Measurements from ENCODE around the gene SAP30BP. TPM values are rescaled to one million over a fixed set of nuclear protein-coding genes. Genes with fewer than 3 reads are reported as not detected.

The SAP30BP gene
- total RNA-seq, 1 experiment from 2014 or later = 26.5 TPM

DNA sequence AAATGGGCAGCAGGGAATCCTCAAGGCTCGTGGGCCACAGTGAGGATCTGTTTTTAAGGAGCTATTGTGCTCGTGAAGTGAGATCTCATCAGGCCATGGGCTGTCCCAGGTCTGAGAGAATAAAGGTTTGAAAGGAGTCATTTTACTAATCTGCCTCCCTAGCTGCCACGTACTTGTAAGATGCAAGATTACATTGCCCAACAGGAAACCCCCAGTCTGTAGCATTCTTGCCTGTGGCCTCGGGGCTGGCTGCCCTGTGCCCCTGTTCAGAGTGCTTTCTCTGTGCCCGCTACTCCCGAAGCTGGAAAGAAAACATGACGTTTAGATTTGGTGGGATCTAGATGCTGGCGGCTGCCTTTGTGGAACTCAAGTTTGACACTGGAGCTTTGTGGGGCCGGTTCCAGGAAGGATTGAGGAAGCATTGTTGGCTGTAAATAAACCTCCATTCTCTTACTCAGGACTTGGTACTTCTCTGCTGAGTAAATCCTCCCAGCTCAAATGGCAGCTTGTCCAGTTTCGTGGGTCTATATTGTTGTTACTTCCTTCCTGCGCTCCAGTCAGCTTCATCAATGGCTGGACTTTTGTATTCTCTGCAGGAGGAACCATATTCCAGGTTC, 21.2 kb downstream of the SAP30BP start:
- Histone ChIP-seq H3K9me2 (replicated peaks; ENCODE audit: insufficient read depth, low read length) (no peaks in the 10 kb centered on the region), H3K27ac (ENCODE audit: low read length) (no peak overlapping the region), H3K9ac (ENCODE audit: low read length) (no peak overlapping the region), H3K4me1 (ENCODE audit: low read length) (peaks cover 5% of the 10 kb centered on the region; the same call in 1 of the 2 replicates), H4K20me1 (ENCODE audit: insufficient read depth, low read depth, low read length) (peaks cover 10% of the 10 kb centered on the region; the same call in 1 of the 2 replicates), H3K4me3 (ENCODE audit: low read length) (no peak overlapping the region), H3K27me3 (ENCODE audit: low read length) (no peaks in the 10 kb centered on the region), H3K79me2 (ENCODE audit: low read length) (peaks cover 85% of the 10 kb centered on the region), H3K36me3 (ENCODE audit: insufficient read depth, low read length) (0 out of 2 replicates have a peak, but pooled peaks cover 5% of the 10 kb centered on the region), H2AFZ (ENCODE audit: low read length) (no peak overlapping the region), H3K4me2 (ENCODE audit: low read depth, low read length, poor library complexity, severe bottlenecking) (no peak overlapping the region), H3K9me3 (ENCODE audit: low read length) (no peaks in the 10 kb centered on the region)
- DNase-seq = no peak

DNA sequence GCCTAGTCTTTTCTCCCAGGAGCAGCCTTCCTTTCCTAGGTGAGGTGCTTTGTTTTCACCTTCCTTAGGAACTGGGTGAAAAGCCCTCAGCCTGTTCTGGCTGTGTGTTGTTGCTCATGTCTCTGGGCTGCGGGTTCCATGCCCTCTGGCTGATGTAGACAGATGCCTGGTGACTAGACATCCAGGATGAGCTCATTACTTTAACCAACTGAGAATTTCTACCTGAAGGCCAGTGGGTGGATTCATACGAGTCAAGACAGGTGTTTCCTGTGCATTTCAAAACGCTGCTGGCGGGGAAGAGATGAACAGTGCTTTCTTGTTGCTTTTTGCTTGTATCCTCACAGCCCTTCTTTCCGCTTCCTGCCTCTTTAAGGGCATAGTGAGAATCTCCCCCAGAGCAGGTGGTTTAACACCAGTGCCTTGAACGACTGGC, 22.3 kb downstream of the SAP30BP start:
- H3K9ac ChIP-seq (ENCODE audit: low read length) = no peak overlapping the region
- H3K4me2 ChIP-seq (ENCODE audit: low read depth, low read length, poor library complexity, severe bottlenecking) = no peak overlapping the region
- no peaks in the 10 kb centered on the region for H3K9me2 ChIP-seq (replicated peaks; ENCODE audit: insufficient read depth, low read length)
- H3K4me1 ChIP-seq (ENCODE audit: low read length) = peaks cover 5% of the 10 kb centered on the region; the same call in 1 of the 2 replicates
- no peaks in the 10 kb centered on the region for H3K9me3 ChIP-seq (ENCODE audit: low read length)
- no peak overlapping the region for H2AFZ ChIP-seq (ENCODE audit: low read length)
- no peak overlapping the region for H3K4me3 ChIP-seq (ENCODE audit: low read length)
- peaks cover 73% of the 10 kb centered on the region for H3K79me2 ChIP-seq (ENCODE audit: low read length)
- H3K36me3 ChIP-seq (ENCODE audit: insufficient read depth, low read length) = 0 out of 2 replicates have a peak, but pooled peaks cover 5% of the 10 kb centered on the region
- no peaks in the 10 kb centered on the region for H3K27me3 ChIP-seq (ENCODE audit: low read length)
- H3K27ac ChIP-seq (ENCODE audit: low read length) = no peak overlapping the region
- DNase-seq = no peak
- peaks cover 10% of the 10 kb centered on the region; the same call in 1 of the 2 replicates for H4K20me1 ChIP-seq (ENCODE audit: insufficient read depth, low read depth, low read length)

DNA sequence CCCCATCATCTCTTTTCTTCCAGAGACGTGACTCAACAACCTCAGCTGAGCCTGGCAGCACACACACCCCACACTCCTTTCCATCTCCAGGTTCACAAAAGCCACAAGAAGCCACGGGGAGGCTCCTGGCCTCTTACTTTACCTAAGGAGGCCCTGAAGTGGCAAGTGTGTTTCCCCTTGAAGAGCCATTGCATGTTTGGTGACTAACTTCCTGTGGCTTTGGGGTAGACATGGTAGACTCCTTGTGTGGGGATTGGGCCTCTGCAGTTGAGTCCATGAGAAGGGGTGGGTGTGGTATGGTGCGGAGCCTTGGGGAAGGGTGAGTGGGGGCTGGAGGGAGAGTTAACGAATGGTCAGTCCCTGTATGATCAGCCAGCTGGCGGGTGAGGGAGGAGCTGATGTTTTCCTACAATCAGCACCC, 24.2 kb downstream of the SAP30BP start:
- Histone ChIP-seq H3K4me2 (ENCODE audit: low read depth, low read length, poor library complexity, severe bottlenecking) (no peak overlapping the region), H3K9me2 (replicated peaks; ENCODE audit: insufficient read depth, low read length) (no peaks in the 10 kb centered on the region), H3K4me1 (ENCODE audit: low read length) (peaks cover 5% of the 10 kb centered on the region; the same call in 1 of the 2 replicates), H3K9me3 (ENCODE audit: low read length) (no peaks in the 10 kb centered on the region), H3K4me3 (ENCODE audit: low read length) (no peak overlapping the region), H4K20me1 (ENCODE audit: insufficient read depth, low read depth, low read length) (peaks cover 10% of the 10 kb centered on the region; the same call in 1 of the 2 replicates), H3K79me2 (ENCODE audit: low read length) (peaks cover 61% of the 10 kb centered on the region), H3K9ac (ENCODE audit: low read length) (no peak overlapping the region), H3K27ac (ENCODE audit: low read length) (no peak overlapping the region), H3K36me3 (ENCODE audit: insufficient read depth, low read length) (peaks cover 7% of the 10 kb centered on the region; the same call in 1 of the 2 replicates), H3K27me3 (ENCODE audit: low read length) (no peaks in the 10 kb centered on the region), H2AFZ (ENCODE audit: low read length) (no peak overlapping the region)
- no peak for DNase-seq

DNA sequence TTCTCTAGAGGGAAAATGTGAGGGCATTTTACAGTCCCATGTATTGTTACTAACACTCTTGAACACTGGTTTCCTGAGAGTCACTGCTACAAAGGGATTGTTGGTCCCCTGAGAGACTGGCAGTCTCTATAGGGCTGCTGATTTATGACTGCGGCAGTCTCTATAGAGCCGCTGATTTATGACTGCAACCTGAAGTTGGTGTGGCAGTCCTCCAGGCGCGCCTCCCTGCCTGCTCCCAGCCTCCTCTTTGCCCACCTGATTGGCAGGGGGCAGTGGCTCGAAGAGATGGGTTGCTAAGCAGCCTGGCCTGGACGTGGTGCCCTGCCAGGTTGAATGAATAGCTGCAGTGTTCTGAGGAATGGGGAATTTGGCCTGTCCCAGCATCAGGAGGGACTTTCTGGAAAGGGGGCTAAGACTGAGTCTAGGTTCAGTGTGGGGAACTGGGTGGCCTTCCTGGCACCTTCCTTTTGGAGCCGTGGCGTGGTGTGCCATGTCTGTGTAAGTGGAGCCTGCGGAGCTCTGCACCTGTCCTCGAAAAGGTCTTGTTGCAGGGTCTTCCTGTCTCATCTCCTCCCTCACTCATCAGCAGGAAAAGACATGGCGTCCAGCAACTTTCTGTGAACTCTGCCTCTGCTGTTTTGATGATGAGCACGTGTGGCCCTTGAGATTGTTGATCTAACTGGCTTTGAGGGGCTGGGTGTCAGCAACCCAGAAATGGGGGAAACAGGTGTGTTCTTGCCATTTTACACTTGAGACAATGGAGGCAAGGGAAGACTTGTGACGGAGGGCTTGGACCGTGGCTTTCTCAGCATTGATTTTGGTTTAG, 24.9 kb downstream of the SAP30BP start:
- H4K20me1 ChIP-seq (ENCODE audit: insufficient read depth, low read depth, low read length) = peaks cover 10% of the 10 kb centered on the region; the same call in 1 of the 2 replicates
- peaks cover 2% of the 10 kb centered on the region; the same call in 1 of the 2 replicates for H3K36me3 ChIP-seq (ENCODE audit: insufficient read depth, low read length)
- peaks cover 55% of the 10 kb centered on the region for H3K79me2 ChIP-seq (ENCODE audit: low read length)

DNA sequence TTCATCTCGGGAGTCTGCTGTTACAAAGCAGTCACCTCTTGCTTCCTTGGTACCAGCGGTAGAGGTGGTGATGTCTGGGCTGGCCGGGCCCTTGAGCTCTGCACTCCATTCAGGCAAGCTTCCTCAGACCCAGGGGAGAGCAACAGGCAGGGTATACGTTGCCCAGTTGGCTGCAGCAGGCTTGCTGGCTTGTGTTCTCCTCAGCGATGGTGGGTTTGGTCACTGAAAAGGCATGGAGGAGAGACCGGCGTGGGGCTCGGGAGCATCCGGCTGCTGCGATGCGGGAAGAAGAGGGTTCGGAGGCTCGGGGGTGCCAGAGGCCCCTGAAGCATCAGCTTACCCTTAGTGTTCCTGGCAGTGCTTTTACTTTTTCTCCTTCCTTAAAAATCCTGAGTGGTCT, 25.8 kb downstream of the SAP30BP start:
- peaks cover 5% of the 10 kb centered on the region; the same call in 1 of the 2 replicates for H3K4me1 ChIP-seq (ENCODE audit: low read length)
- no peak overlapping the region for H2AFZ ChIP-seq (ENCODE audit: low read length)
- H3K9me3 ChIP-seq (ENCODE audit: low read length) = no peaks in the 10 kb centered on the region
- DNase-seq = no peak
- peaks cover 10% of the 10 kb centered on the region; the same call in 1 of the 2 replicates for H4K20me1 ChIP-seq (ENCODE audit: insufficient read depth, low read depth, low read length)
- peaks cover 50% of the 10 kb centered on the region for H3K79me2 ChIP-seq (ENCODE audit: low read length)
- H3K9me2 ChIP-seq (replicated peaks; ENCODE audit: insufficient read depth, low read length) = no peaks in the 10 kb centered on the region
- no peak overlapping the region for H3K4me2 ChIP-seq (ENCODE audit: low read depth, low read length, poor library complexity, severe bottlenecking)
- no peak overlapping the region for H3K4me3 ChIP-seq (ENCODE audit: low read length)
- H3K27me3 ChIP-seq (ENCODE audit: low read length) = no peaks in the 10 kb centered on the region
- no peak overlapping the region for H3K9ac ChIP-seq (ENCODE audit: low read length)
- H3K36me3 ChIP-seq (ENCODE audit: insufficient read depth, low read length) = peaks cover 2% of the 10 kb centered on the region; the same call in 1 of the 2 replicates
- no peak overlapping the region for H3K27ac ChIP-seq (ENCODE audit: low read length)

More for the DNA sequence above, 24.9 kb downstream of the SAP30BP start:
- Histone ChIP-seq H3K4me3 (ENCODE audit: low read length) (no peak overlapping the region), H3K27ac (ENCODE audit: low read length) (no peak overlapping the region), H3K9me3 (ENCODE audit: low read length) (no peaks in the 10 kb centered on the region), H3K4me2 (ENCODE audit: low read depth, low read length, poor library complexity, severe bottlenecking) (no peak overlapping the region), H2AFZ (ENCODE audit: low read length) (no peak overlapping the region), H3K27me3 (ENCODE audit: low read length) (no peaks in the 10 kb centered on the region), H3K9ac (ENCODE audit: low read length) (no peak overlapping the region), H3K9me2 (replicated peaks; ENCODE audit: insufficient read depth, low read length) (no peaks in the 10 kb centered on the region), H3K4me1 (ENCODE audit: low read length) (peaks cover 5% of the 10 kb centered on the region; the same call in 1 of the 2 replicates)
- DNase-seq = no peak

DNA sequence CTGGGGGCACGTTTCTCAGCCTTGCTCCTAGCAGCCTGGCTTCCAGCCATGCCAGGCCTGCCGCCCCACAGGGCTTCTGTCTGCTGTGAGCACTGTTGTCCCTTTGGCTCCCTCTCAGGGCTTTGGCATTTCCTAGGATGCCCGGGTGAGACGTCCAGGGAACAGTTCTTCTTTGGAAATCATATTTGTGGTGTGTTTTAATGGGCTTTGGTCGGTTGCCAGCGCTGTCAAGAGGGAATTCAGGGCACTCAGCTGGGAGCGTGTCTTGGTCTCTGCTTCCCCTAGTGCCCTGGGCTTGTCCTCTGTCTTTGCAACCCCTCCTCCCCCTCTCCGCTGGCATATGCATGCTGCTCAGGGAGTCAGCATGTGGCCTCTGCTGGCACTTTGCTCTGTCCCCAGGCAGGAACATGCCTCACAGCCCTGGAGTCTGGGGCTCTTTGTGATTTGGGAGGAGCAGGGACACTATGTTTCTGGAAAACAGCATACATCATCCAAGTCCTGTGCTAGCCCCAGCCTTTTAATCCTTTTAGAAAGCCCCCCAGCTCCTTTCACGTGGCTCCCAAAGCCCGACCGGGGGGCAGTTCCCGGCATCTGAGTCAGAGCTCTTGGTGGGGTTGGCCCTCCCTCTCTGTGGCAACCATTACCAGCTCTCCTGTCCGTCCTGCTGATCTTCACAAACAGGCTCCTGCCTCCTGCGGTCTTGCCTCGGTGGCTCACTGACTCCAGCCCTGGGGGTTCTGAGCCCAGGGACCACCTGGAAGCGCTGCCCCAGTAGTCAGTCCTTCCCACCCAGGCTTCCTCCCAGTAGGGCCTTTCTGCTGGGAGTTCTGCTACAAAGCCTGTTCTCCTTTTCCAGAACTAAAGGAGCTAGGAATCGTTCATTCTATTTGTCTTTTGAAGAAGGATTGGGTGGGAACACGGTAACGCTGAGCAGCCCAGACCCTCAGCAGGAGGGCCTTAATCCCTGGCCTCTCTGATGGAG, 26.7 kb downstream of the SAP30BP start:
- Histone ChIP-seq H3K27ac (ENCODE audit: low read length) (no peak overlapping the region), H3K4me2 (ENCODE audit: low read depth, low read length, poor library complexity, severe bottlenecking) (no peak overlapping the region), H3K79me2 (ENCODE audit: low read length) (peaks cover 44% of the 10 kb centered on the region), H3K4me3 (ENCODE audit: low read length) (no peak overlapping the region), H3K9me3 (ENCODE audit: low read length) (no peaks in the 10 kb centered on the region), H3K36me3 (ENCODE audit: insufficient read depth, low read length) (peaks cover 2% of the 10 kb centered on the region; the same call in 1 of the 2 replicates), H3K27me3 (ENCODE audit: low read length) (no peaks in the 10 kb centered on the region), H2AFZ (ENCODE audit: low read length) (no peak overlapping the region), H3K9ac (ENCODE audit: low read length) (no peak overlapping the region), H3K9me2 (replicated peaks; ENCODE audit: insufficient read depth, low read length) (no peaks in the 10 kb centered on the region), H3K4me1 (ENCODE audit: low read length) (no peaks in the 10 kb centered on the region; the same call in 1 of the 2 replicates), H4K20me1 (ENCODE audit: insufficient read depth, low read depth, low read length) (peaks cover 8% of the 10 kb centered on the region; the same call in 1 of the 2 replicates)
- no peak for DNase-seq

DNA sequence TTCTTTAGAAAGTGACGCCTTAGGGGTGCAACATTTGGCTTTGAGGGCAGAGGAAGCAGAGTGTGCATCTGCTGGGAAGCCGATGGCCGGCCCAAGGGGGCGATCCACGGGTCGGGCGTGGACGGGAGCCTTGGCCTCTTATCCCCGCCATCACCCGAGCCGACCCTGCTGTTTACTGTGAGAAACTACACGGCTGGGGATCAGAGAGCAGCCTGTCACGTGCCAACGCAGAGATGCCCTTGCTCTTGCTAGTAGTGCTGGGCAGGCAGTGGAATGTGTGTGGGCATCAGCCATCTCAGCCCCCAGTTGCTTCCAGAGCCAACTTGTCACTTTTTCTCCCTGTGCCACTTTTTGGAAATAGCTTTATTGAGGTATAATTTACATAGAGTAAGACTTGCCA, 27.4 kb downstream of the SAP30BP start:
- no peak overlapping the region for H3K9ac ChIP-seq (ENCODE audit: low read length)
- peaks cover 36% of the 10 kb centered on the region for H3K79me2 ChIP-seq (ENCODE audit: low read length)
- H3K4me3 ChIP-seq (ENCODE audit: low read length) = no peak overlapping the region

More for the DNA sequence above, 27.4 kb downstream of the SAP30BP start:
- Histone ChIP-seq H3K9me3 (ENCODE audit: low read length) (no peaks in the 10 kb centered on the region), H3K27me3 (ENCODE audit: low read length) (no peaks in the 10 kb centered on the region), H3K4me2 (ENCODE audit: low read depth, low read length, poor library complexity, severe bottlenecking) (no peak overlapping the region), H3K9me2 (replicated peaks; ENCODE audit: insufficient read depth, low read length) (no peaks in the 10 kb centered on the region), H3K4me1 (ENCODE audit: low read length) (no peaks in the 10 kb centered on the region), H3K27ac (ENCODE audit: low read length) (no peak overlapping the region), H4K20me1 (ENCODE audit: insufficient read depth, low read depth, low read length) (peaks cover 7% of the 10 kb centered on the region; the same call in 1 of the 2 replicates), H2AFZ (ENCODE audit: low read length) (no peak overlapping the region), H3K36me3 (ENCODE audit: insufficient read depth, low read length) (peaks cover 2% of the 10 kb centered on the region; the same call in 1 of the 2 replicates)
- no peak for DNase-seq
